ENCODE results near the gene ZMIZ1.

Gene ZMIZ1

DNA sequence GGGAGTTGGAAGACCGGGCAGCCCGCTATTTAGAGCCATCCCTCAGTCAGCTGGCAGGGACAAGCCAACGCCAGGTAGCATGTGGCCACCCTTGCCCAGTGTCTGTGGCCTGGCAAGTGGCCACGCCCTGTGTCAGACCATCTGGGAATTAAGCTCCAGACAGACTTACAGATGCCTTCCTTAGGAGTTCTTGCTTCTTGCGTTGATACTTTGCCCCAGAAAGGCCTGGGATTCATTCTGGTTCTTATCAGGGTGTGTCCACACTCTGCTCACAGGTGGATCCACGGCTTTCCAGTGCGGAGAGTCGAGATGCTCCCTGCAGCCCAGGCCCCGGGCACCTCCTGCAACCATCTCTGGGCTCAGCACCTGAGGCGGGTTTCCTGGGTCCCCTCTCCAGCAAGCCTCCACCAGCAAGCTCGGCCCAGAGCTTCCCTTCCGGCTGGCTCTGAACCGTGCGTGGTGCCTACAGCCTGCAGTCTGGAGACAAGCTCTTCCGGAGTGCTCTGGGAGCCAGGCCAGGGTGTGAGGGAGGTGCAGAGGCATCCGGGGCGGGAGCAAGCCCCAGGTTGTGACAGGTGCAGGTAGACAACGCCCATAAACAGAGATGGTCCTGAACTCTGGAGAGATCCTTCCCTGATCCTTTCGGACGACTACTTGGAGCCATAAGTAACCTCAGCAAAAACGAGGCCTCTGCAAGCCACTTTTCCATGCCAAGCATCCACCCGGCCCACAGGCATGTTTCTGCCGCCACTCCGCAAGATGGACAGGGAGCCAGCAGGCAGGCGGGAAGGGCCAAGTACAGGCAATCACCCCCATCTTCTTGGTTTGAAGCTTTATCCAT, 246.2 kb downstream of the ZMIZ1 start:
- DNase-seq = no peak

DNA sequence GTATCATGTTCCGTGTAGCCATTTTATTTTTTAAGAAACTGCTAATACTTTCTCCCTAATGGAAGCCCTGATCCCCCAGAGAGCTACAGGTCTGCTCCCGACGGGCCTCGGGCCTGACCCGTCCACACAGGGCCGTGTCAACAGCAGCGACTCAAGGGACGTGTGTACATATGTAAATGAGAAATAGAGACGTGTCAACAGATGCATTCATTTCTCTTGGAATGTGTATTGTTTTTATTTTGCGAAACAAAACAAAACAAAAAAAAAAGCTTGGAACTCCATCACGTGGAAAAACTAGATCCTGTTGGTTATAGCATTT, 246.8 kb downstream of the ZMIZ1 start:
- no peak for DNase-seq

DNA sequence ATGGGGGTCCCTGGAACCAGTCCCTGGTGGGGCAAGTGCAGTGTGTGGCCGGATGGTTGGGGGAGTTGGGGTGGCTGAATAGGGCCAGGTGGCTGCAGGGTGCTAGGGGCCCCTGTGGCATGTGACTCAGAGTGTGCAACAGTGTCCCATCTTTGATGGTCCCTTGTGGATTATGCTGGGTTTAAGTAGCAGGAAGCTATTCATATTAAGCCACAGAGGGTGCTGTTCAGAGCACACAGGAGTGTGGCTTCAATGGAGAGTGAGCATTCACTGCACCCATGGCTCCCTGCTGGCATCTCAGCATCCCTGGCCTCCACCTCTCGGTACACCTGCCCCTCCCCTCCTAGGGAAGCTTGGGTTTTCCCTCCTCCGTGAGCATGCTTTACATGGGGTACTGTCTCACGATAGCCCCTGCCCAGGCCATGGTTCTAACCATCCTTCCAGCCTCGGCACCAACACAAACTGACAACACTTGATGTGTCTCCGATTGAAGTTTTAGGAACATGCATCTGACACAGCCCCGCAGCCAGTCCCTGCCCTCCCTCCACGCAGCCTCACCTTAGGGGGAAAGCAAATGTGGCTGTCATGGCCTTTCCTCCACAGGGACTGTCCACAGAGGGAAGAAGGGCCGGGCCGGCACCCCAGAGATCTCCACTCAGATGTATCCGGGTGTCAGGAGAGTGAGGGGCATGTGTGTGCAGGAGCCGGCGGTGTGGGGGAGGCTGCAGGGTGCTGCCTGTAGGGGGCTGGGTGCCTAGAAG, 248.1 kb downstream of the ZMIZ1 start:
- no peak for DNase-seq

DNA sequence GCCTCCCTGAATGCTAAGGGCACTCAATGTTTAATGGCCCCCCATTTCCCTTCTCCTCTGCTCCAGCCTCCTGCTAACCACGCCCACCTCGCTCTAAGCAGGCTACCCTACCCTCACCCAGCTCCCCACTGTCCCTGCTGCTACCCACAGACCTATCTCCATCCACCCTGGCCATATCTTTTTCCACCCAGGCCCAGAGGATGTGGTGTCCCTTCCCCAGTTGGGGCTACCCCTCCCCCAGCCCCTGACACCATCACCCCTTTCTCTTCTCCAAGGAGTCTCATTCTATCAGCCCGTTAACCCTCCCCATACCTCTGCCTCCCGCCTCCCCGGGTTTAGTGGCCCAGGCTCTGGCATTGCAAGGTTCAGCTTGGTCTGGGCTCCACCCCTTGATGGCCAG, 249.6 kb downstream of the ZMIZ1 start:
- DNase-seq = no peak

DNA sequence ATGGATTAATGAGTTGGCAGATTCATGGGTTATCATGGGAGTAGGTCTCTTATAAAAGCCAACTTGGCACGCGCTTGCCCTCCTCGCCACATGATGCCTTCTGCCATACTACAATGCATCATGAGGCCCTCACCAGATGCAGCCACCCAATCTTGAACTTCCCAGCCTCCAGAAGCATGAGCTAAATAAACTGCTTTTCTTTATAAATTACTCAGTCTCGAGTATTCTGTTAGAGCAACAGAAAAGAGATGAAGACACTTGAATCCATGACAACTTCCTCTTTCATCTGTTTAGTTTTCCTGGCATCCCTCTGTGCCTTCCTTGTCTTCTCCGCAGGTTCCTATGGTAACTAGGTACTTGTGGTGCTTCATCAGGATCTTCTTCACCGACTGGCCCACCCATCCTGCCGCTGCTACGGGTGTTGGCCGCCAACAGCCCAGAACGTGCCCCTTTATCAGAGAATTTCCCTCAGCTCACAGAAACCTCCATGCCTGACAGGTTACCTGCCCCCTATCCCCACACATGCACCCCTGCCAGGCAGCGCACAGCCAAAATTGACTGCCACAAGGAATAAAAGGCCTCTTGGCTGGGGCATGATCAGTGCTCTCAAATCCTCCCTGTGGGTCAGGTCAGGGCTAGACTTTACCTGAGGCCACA, 250.5 kb downstream of the ZMIZ1 start:
- DNase-seq = no peak

DNA sequence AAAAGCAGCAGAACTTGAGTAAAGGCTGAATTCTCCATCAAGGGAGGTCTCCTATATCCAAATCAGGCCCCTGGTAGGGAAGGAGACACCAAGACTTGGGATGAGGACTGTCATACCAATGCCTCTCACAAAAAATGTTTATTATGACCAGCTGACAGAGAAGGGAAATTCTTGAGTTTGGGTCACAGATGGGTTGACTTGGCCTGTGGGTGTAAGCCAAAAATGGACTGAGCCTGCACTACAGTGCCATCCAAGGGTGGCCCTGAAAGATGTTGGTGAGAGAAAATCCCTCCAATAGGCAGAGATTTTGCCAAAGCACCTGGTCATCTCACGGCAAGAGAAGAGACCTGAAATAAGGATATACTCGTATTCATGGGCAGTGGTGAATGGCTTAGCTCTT, 251.6 kb downstream of the ZMIZ1 start:
- DNase-seq = no peak

DNA sequence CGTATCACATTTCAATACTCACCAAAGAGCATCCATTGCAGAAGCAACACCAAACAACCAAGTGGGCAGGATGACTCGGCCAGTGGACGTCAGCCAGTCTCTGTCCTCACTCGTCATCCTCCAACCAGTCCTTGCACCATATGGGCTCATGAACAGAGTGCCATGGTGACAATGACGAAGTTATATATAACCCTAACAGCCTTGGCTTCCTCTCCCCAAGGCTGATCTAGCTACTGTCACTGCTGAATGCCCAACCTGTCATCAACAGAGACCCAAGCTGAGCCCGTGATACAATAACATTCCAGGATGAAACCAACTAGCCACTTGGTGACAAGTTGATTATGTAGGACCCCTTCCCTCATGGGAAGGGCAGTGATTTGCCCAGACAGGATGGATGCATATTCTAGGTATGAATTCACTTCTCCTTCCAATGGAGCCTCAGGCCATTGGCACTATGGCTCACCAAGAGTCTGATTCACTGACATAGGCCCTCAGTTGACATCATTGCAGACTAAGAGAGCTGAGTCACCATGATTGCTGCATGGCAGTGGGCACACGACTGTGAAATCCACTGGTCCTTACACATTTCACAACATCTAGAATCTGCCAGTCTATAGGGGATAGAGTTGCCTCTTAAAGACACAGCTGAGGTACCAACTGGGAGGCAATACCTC, 252.2 kb downstream of the ZMIZ1 start:
- no peak for DNase-seq

DNA sequence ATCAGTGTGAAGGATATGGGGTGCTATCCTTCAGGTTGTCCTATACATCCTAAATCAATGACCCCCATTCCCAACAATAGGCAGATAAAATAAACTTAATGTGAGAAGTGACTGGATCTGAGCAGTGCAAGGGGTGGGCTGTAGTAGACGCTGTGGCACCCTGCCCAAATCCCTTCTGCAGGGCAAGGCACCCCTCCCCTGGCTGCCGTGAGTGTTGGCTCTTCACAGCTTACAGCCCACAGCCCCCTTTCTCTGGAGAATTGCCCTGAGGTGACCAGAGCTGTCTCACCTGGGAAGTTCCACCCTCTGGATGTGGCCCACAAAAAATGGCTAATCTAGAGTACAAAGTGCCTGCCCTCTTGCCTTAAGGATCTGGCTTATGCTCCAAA, 252.7 kb downstream of the ZMIZ1 start:
- no peak for DNase-seq

DNA sequence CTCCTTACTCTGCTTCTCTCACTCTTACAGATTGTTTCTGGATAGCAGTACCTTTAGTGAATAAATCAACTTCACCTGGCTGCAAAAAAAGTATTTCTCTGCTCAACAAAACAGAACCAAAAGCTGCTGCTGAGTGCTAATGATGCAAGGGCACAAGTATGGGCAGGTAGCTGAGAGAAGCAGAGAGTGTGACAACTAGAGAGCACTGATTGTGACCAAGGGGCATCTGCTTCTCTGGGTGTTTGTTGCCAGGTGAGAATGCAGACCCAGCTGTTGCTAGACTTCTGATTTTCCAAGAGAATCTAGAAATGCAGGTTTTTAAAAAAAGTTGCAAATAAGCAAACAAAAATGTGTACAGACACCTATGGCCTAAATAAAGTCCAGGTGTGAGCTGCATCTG, 253.2 kb downstream of the ZMIZ1 start:
- DNase-seq = no peak

DNA sequence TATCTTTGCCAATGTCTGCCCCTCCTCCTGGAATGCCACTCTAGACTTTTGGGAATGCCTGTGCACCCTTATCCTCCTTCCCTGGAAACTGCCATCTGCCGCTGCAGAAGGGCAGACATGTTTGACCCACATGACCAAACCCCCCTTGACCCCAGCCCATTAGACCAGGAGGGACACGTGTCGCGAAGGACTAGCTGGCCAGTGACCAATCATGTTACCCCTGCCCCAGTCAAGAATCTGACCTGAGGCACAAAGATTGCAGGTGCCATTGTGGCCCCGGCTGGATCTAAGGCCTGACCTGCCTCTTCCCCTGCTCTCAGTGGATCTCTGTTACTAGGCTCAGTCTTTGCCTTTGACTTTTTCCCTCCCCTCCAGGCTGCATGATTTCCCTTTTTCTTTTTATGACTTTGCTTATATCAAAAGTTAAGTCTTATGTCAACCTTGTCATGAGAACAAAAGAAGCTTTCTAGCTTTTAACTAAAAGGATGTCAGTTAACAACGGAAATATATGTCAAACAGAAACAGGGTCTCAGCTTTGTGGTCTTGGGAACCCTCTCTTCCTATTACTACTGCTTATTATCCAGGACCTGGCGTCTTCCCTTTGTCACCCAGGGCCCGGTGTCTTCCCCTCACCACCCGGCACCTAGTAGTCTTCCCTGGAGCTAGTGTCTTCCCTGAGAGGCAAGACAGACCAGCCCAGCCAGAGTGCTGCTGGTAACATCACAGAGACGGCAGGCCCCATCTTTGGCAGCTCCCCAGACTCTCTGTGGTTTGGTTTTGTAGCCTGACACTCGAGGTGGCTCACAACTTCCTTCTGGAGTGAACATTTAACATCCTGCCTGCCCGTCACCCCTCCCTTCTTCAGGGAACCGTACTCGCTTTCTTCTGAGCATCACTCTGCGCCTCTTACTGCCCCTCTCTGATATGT, 254.1 kb downstream of the ZMIZ1 start:
- DNase-seq = peak; percentile 84

DNA sequence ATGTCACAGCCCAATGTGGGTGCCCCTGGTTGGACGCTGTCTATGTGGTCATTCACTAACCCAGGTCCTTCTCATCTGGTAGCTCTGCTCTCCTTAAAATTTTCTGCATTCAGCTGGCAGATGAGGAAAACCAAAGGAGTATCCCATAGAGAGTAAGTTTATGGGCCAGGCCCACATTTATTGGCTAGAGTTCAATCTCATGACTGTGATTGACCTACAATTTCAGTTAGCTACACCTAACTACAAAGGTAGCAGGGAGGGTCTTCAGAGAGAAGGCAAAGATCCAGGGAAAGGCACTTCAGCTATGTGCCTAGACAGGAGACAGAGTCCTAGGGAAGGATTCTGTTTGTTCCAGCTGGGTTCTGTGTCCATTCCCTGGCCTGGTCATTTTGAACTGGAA, 254.8 kb downstream of the ZMIZ1 start:
- no peak for DNase-seq

DNA sequence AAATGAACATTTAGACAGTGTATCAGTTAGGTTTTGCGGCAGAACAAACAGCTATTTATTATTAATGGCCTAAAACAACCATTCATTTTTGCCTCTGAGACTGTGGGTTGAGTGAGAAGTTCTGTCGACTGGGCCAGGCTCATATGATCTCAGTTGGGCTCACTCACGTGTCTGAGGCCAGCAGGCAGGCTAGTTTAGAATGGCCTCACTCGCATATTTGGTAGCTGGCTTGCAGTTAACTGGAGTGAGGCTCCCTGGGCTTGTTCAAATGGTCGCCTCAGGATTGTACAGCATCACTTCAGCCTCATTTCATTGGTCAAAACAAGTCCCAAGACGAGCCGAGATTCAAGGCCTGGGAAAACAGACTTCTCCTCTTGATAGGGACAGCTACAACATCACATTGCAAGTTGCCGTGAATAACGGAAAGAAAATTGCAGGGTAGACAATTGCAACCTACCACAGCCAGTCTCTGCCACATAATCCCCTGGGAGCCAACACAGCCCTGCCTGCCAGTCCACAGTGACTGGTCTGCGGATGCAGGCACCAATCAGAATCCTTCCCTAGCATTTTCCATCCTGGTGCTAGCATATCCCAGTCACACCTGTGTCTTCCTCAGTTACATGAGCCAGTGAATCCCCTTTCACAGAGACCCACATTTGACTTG, 255.4 kb downstream of the ZMIZ1 start:
- no peak for DNase-seq

DNA sequence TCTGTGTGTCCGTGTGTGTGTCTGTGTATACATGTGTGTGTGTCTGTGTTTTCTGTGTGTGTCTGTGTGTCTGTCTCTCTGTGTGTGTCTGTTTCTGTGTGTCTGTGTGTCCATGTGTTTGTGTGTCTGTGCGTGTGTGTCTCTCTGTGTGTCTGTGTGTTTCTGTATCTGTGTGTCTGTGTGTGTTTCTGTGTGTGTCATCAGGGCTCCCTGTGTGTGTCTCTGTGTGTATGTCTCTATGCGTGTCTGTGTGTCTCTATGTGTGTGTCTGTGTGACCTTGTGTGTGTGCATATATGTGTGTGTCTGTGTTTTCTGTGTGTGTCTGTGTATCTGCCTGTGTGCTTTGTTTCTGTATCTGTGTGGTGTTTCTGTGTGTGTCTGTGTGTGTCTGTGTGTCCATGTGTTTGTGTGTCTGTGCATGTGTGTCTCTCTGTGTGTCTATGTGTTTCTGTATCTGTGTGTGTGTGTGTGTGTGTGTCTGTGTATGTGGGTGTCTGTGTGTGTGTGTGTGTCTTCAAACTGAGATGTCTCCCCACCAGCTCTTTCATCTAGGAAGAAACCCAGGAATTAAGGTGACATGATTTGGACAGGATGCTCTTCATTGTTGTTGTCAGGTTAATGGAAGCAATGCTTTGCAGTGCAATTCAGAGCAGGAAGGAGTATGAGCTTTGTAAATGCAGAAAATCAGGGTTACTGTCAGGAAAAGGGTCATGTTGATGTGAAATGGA, 257.8 kb downstream of the ZMIZ1 start:
- no peak for DNase-seq

DNA sequence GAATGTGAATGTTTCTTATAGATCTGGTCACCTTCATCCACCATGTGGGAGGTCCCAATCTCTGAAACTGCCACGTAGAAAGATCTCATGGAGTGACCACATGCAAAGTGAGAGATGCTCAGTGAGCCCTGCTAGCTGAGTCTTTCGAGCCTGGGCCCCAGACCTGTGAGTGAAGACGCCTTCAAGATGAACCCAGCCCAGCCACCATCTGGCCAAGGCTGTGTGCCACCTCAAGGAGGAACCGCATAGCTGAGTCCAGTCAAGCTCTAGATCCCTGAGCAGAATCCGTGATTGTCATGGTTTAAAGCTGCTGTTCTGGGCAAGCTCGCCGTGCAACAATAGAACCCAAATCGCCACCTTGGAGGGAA, 258.3 kb downstream of the ZMIZ1 start:
- no peak for DNase-seq

DNA sequence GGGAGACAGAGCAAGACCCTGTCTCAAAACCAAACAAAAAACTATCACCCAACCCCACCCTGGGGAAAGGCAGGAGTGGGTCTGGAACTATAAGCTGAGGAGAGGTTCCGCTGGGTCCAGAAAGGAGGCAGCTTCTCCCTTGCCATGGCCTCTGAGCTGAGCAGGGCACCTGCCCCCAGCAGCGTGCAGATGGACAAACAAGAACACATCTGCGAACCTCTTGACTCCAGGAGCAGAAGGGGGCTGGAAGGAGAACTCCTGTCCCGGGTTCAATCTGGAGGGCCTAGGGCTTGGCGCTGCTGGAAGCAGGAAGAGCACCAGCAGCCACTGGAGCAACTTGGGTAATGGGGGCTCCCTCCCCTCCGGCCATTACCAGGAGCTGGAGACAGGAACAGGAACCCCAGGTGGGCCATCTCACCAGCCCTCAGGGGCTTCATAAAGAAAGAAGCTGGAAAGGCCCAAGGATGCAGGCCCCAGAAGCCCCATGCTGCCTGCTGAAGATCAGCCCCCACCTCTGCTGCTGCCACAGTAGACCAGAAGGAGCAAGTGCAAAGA, 259.5 kb downstream of the ZMIZ1 start:
- no peak for DNase-seq

DNA sequence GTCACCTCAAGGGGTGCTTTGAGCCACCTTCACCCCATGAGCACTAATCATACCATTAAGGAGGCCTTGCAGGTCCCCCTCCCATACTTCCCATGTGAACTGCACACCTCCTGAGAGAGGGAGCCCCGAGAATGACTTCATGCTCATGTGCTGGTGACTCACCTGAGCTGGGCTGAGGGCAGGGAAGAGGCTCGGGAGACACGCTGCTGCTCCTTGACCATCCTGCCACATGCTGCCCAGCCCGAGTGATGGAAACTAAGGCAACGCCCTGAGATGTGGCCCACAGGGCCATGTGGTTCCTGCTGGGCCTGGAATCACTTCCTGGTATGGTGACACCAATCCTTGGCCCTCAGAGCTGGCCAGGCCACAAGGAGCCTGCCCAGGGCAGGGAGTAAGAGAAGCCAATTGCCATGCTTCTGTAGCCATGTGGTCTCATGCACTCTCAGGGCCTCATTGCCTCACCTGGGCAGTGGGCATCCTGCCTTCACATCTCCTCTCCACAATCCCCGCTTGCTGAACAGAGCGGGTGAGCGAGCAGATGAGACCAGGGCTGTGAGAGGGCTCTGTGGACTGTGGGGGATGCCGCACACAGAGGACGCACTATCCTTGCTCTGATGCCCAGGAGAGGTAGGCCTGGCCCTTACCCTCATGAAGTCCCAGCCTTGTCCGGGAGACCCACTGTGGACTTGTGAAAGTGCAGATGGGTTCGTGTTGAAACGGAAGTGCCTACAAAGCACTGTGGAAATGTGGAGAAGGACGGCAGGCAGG, 260.2 kb downstream of the ZMIZ1 start:
- no peak for DNase-seq

DNA sequence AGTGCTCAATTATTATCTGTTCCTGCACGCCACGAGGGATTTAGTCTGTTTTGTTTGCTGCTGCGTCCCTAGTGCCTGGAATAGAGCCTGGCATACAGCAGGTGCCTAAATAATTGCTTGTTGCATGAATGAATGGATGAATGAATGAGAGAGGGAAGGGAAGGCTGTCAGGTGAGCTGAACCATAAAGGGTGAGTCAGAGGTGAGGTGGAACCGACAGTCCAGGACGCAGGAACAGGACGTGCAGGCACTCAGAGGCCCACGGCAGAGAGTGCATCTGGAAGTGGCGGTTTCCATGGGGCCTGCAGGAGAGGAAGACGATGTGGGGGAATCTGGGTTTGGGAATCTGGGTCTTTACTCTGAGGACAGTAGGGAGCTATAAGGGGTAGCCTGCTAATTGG, 260.8 kb downstream of the ZMIZ1 start:
- no peak for DNase-seq

DNA sequence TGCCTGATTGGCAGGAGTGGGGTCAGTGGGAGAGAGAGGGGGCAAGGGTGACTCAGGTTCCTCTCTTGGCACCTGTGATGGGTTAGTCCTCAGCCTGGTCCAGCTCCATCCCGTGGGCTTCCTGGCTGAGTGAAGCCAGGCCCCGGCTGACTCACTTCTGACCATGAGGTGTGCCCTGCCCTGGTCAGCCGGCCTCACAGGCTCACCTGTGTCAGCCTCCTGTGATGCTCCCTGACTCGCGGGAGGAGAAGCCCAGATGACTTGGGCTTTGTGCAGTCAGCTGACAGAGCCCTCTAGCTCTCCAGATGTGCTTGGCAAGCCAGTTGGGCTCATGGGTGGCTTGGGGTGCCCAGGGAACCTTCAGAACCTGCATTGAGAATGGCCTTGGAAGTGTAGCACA, 262.5 kb downstream of the ZMIZ1 start:
- DNase-seq = no peak

DNA sequence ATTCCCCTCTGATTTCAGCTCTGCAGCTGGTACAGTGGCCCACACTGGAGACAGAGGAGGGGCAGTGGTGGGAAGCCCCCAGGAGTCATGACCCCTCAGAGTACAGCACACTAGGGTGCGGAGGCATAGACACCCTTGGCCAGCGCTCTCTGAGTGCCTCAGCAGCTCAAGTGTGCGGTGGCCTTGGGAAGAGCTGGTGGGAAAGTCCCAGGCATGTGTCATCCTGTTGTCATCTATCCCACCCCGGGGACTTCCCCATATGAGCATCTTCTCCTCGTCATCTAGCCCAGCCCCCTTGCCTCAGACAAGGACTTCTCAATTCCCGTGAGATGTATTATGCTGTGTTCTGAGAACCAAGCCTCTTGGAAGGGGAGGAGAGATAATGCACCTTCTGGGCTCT, 262.9 kb downstream of the ZMIZ1 start:
- DNase-seq = peak; percentile 26
